Stimulated activated CD4-positive, alpha-beta T cell treated with anti-CD3 and anti-CD28 coated beads, Interleukin-12 subunit alpha, Interleukin-12 subunit beta, amount 100 ng/mL, for 4 hours (primary cell): Measurements from ENCODE around the gene MXD1.
"Not testable (repeated sequence)": the region's sequence is repeated elsewhere in the genome, so short reads cannot be mapped to it uniquely, and the experiment has no call there.

Source experiments
- DNase-seq: peaks from one replicate; pipeline ENCODE4 v3.0.0-alpha.2; 2020

Gene MXD1

GRCh38 chr2:69933839-69934613 is 19.1 kb downstream of the MXD1 start:
- DNase-seq: no peak

GRCh38 chr2:69934614-69934908 is 19.7 kb downstream of the MXD1 start:
- no peak for DNase-seq

GRCh38 chr2:69935011-69935410 is 20.1 kb downstream of the MXD1 start:
- no peak for DNase-seq

DNA sequence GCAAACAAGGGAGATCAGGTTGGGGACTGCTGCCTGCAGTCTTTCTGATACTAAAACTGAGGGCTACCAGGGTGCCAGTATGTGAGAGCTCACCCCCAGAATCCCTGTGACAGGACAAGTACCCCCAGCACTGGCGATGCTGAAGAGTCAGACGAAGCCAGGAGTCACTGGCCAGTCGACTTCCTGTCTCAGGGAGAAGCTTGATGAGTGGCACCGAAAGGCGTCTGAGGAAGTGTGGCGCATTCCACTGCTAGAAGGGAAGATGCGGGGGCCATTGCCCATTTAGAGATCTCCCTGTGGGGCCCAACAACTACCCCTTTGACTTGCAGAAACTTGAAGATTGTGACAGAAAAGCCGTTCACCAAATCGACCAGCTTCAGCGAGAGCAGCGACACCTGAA is 22.0 kb downstream of the MXD1 start:
- no peak for DNase-seq

DNA sequence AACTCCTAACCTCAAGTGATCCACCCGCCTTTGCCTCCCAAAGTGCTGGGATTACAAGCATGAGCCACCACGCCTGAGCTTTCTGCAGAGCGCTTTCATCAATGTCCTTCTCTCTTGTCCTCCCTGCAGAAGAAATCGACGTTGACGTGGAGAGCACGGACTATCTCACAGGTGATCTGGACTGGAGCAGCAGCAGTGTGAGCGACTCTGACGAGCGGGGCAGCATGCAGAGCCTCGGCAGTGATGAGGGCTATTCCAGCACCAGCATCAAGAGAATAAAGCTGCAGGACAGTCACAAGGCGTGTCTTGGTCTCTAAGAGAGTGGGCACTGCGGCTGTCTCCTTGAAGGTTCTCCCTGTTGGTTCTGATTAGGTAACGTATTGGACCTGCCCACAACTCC is 23.1 kb downstream of the MXD1 start:
- DNase-seq: no peak

- DNase-seq: no peak
Observed at GRCh38 chr2:69939722-69940121, 24.8 kb downstream of the MXD1 start.

DNA sequence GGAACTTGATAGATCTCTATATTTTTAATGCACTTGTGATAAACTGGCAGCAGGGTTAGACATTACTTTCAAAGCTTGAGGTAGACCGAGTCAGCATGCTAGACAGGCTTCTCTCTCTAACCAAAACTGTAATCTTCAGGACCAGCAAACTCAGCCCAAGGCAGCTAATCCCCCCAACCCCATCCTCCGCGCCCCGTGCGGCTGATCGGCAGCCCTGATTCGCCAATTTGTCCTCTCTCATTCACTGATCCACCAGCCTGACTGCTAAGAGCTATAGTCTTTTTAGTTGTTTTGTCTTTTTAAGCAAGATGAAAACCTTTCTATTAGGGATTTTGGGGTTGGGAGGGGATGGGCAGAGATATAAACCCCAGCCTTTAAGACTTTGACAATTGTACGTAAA is 25.8 kb downstream of the MXD1 start:
- no peak for DNase-seq

GRCh38 chr2:69943000-69943842 is 28.3 kb downstream of the MXD1 start:
- DNase-seq: no peak

- no peak for DNase-seq
Observed at GRCh38 chr2:69943843-69944525, 29.1 kb downstream of the MXD1 start.

- no peak for DNase-seq
Observed at GRCh38 chr2:69944756-69945155, 29.8 kb downstream of the MXD1 start.

- no peak for DNase-seq
Observed at GRCh38 chr2:69945441-69945840, 30.5 kb downstream of the MXD1 start.

DNA sequence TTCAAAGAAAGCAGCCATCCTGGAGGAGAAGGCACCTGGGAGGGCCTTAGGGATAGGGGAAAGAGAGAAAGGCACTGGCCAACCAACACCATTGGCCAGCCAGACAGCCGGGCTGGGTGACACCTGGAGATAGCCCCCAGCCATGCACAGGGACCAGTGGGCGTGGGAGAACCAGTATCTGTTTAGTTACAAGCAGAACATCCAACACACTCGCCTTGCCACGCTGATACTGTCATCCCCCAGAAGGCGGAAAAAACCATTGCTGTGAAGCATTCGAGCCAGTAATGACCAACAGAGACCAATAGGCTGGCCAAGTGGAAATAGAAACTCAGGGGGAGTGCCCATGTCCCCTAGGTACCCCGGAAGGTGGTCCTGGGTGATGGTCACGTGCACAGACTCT is 31.0 kb downstream of the MXD1 start:
- no peak for DNase-seq

- no peak for DNase-seq
Observed at GRCh38 chr2:69946351-69947324, 31.7 kb downstream of the MXD1 start.

DNA sequence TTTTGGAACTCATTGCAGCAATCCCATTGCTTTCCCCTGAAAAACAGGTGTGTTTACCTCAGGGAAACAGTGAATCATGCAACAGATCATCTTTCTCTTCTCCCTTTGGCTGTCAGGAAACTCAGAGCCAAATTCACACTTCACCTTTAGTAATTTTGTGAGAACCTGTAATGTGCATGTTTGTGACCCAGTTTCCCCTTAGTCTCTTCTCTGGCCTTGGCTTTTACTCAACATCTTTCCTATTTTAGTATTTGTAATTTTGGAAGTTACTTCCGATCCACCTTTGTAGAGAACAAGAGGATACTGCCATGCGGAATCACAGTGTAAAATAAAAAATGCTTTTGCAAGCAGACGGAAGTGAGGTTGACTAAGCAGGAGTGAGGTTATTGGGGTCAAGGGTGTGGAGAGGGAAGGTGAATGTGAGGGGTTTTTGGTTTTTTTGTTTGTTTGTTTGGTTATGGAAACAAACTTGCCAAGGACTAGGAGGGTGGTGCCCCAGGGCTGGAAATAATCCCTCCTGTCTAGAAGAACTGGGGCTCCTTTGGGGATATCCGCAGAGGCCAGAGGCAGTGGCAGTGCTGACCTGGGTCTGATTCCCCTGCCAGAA is 32.5 kb downstream of the MXD1 start:
- no peak for DNase-seq

- no peak for DNase-seq
Observed at GRCh38 chr2:69948032-69948962, 33.4 kb downstream of the MXD1 start.

DNA sequence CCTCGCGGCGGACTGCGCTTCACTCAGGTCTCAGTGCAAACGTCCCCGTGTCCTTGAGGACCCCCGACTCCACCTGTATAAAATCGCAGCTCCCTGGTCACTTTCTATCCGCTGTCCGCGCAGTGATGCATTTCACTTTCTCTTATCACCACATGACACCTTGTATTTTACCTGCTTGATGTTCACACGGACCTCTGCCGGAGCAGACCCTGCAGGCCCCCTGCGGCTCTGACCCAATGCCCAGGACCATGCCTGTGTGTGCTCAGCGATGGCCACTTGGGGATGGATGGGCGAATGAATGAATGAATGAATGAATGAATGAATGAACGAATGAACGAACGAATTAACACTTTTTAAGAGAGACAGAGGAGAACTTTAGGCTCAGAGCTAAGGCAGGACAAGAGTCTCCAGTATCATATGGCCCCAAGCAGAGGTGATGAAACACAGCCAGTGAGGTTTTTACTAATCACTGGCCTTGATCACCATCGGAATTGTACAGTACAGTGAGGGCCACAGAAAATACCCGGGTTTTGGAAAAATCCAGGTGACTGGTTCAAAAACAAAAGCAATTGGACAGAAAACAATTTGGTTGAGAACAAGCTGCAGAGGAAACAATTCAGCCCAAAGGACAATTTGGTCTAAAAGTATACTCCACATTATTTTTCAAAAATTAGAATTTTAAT is 34.2 kb downstream of the MXD1 start:
- DNase-seq: no peak

DNA sequence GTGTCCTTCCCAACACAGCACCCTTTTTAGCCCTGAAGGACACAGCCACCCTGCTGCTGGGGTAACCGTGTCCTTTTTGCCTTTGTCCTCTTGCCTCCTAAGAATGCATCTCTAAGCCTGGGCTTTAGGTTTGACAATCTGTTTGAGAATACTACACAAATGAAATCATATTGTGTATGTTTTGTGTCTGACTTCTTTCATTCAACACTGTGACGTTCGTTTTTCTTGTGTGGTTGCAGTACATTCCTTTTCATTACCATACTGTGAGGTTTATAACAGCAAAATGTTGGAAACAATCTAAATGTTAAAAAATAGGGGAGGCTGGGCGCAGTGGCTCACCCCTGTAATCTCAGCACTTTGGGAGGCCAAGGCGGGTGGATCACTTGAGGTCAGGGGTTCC is 35.3 kb downstream of the MXD1 start:
- DNase-seq: no peak

- DNase-seq: not testable (repeated sequence)
Observed at GRCh38 chr2:69950671-69951070, 35.8 kb downstream of the MXD1 start.

GRCh38 chr2:69952336-69953115 is 37.6 kb downstream of the MXD1 start:
- DNase-seq: no peak

GRCh38 chr2:69954084-69954483 is 39.2 kb downstream of the MXD1 start:
- no peak for DNase-seq
